Duodenal mucosa (tissue), 2 donors: ENCODE data around the gene DDX54.
"Not testable (repeated sequence)": the region's sequence is repeated elsewhere in the genome, so short reads cannot be mapped to it uniquely, and the experiment has no call there.

ENCODE experiments used
- H3K27ac ChIP-seq: one replicate; pipeline ENCODE4 v1.7.0; 2013; ENCODE audit warnings: low read depth, low read length
- H3K27me3 ChIP-seq, 2 donors: one replicate each; pipeline ENCODE4 v1.7.0; 2013; ENCODE audit warnings: low read length in 2 of 2, control low read depth in 1 of 2; ENCODE audit not compliant: insufficient read depth in 2 of 2, control insufficient read depth in 1 of 2
- H3K36me3 ChIP-seq, 2 donors: one replicate each; pipeline ENCODE4 v1.7.0; 2013; ENCODE audit warnings: low read length in 2 of 2, control low read depth in 1 of 2; ENCODE audit not compliant: insufficient read depth in 2 of 2, control insufficient read depth in 1 of 2
- H3K4me1 ChIP-seq, 2 donors: one replicate each; pipeline ENCODE4 v1.7.0; 2013; ENCODE audit warnings: low read length in 2 of 2, control low read depth in 1 of 2; ENCODE audit not compliant: insufficient read depth in 2 of 2, control insufficient read depth in 1 of 2
- H3K4me3 ChIP-seq, 2 donors: one replicate each; pipeline ENCODE4 v1.7.0; 2013; ENCODE audit warnings: low read length in 2 of 2, low read depth in 1 of 2
- H3K9ac ChIP-seq, 2 donors: one replicate each; pipeline ENCODE4 v1.7.0; 2013; ENCODE audit warnings: low read length in 2 of 2, low read depth in 1 of 2
- H3K9me3 ChIP-seq, 2 donors: one replicate each; pipeline ENCODE4 v1.7.0; 2013; ENCODE audit warnings: low read length in 2 of 2, control low read depth in 1 of 2; ENCODE audit not compliant: control insufficient read depth in 1 of 2

The DDX54 gene

DNA sequence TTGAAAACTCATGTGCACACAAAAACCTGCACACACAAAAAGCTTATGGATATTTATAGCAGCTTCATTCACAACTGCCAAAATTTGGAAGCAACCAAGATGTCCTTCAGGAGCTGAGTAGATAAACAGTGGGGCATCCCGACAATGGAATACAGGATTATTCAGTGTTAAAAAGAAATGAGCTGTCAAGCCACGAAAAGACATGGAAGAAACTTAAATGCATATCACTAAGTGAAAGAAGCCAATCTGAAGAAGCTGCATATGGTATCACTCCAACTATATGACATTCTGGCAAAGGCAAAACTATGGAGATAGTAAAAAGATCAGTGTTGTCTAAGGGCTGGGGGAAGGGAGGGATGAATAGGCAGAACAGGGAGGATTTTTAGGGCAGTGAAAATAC is 30.7 kb upstream of the DDX54 start:
- H3K9me3 ChIP-seq = no peaks in the 10 kb centered on the region
- no peak overlapping the region for H3K4me3 ChIP-seq
- H3K4me1 ChIP-seq = peaks cover 4 to 11% of the 10 kb centered on the region in 2 donors
- no peak overlapping the region for H3K27ac ChIP-seq
- H3K9ac ChIP-seq = no peak overlapping the region
- H3K27me3 ChIP-seq = no peaks in the 10 kb centered on the region
- H3K36me3 ChIP-seq = no peaks in the 10 kb centered on the region

DNA sequence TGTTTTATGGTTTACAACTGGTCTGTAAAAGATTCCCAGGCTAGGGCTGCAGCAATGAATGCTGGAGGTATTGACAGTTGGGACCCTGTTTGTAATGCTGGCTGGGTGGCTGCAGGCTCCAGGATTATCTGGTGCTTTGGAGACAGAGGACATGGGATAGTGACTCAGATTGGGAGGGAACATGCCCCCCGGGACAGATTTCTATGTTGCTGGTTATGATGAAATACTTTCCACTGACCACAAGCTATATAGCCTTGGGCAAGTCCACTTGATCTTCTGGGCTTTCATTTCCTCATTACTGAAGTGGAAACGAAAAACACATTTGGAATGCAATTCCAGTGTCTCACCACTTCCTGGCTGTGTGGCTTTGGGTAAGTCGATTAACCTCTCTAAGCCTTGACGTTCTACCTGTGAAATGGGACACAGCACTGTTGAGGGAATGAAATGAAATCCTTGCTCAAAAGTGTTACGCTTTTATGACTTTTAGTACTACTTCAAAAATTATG is 29.7 kb upstream of the DDX54 start:
- peaks cover 0 to 4% of the 10 kb centered on the region in 2 donors for H3K4me1 ChIP-seq
- H3K9me3 ChIP-seq = no peaks in the 10 kb centered on the region
- no peak overlapping the region for H3K4me3 ChIP-seq
- no peaks in the 10 kb centered on the region for H3K27me3 ChIP-seq
- no peak overlapping the region for H3K27ac ChIP-seq
- no peaks in the 10 kb centered on the region for H3K36me3 ChIP-seq
- H3K9ac ChIP-seq = no peak overlapping the region

DNA sequence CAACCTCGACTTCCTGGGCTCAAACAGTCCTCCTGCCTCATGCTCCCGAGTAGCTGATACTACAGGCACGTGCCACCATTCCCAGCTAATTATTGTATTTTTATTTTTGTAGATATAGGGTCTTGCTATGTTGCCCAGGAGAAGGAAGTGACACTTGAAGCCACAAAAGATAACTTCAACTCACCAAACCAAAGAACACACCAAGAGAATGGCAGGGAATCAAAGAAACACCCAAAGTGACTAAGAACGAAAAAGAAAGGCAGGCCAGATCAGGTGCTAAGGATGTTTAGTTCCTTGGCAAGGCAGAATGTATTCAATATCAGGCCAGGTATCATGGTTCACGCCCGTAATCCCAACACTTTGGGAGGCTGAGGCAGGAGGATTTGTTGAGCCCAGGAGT is 25.9 kb upstream of the DDX54 start:
- Histone ChIP-seq H3K4me1 (peaks cover 17 to 27% of the 10 kb centered on the region in 2 donors), H3K9me3 (no peaks in the 10 kb centered on the region), H3K27ac (no peak overlapping the region), H3K27me3 (no peaks in the 10 kb centered on the region), H3K9ac (no peak overlapping the region), H3K4me3 (no peak overlapping the region), H3K36me3 (no peaks in the 10 kb centered on the region)

DNA sequence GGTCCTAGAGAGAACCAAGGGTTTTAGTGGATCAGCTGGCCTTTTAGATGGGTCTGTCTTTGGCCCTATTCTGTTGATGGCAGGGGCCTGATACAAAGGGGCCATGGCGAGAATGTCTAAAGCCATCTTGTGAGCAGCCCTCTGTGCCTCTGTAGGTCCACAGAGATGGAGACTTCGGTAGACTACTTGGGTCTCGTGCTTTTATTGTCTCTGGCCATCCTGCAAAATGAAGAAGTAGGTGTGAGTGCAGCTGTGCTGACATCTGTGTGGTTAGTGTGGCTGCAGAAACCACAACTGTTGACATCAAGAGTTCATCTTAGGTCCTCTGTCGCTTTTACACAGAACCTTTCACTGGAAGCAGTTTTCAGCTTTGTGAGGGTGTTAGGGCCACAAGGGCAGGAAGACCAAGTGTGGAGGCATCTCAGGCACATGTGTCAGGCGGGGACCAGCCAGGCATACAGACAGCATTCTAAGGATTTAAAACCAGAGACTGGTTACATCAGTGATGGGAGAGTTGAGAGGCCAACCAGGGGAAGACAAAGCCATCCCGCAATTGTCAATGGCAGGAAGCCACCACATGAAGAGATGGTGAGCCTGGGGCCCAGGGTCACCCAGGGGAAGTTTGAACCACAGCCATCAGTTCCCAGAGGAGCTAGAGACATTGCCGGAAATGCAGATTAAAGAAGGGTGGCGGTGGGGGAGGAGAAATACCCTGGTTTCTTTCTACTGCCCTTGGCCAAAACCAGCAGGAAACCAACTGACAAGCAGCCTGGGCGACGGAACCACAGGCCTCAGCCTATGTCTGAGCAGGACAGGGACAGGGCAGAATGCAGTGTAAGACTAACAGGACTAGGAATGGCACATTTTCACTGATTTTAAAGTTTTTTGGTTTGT is 23.0 kb upstream of the DDX54 start:
- Histone ChIP-seq H3K27ac (no peak overlapping the region), H3K27me3 (no peaks in the 10 kb centered on the region), H3K4me3 (no peak overlapping the region), H3K36me3 (no peaks in the 10 kb centered on the region), H3K4me1 (peaks cover 17 to 29% of the 10 kb centered on the region in 2 donors), H3K9me3 (no peaks in the 10 kb centered on the region), H3K9ac (no peak overlapping the region)

DNA sequence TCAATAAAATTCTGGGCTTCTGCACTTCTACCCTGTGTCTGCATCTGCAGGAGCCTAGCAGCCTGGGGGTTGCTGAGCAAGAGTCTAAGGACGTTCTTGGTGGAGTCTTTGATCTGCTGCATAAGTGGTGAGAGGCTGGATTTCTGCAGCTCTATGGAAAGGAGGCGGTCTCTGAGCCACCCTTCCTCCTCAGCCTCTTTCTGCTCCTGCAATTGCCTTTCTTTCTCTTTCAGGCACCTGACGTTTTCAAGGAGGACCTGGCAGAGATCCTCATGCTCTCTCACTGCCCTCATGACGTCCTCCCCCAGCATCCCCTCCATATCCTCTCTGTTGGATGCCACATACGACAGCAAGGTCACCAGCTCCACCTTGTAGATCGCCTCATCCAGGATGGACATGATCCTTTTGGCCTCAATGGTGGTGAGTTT is 22.3 kb upstream of the DDX54 start:
- Histone ChIP-seq H3K27ac (no peak overlapping the region), H3K27me3 (no peaks in the 10 kb centered on the region), H3K4me3 (no peak overlapping the region), H3K9me3 (no peaks in the 10 kb centered on the region), H3K9ac (no peak overlapping the region), H3K4me1 (peaks cover 17 to 29% of the 10 kb centered on the region in 2 donors), H3K36me3 (no peaks in the 10 kb centered on the region)

DNA sequence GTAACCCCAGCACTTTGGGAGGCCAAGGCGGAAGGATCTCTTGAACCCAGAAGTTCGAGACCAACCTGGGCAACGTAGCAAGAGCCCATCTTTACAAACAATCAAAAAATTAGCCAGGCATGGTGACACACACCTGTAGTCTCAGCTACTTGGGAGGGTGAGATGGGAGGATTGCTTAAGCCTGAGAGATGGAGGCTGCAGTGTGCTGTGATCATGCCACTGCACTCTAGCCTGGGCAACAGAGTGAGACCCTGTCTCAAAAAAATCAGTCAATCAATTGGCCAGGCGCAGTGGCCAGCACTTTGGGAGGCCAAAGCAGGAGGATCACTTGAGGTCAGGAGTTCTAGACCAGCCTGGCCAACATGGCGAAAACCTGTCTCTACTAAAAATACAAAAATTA is 21.5 kb upstream of the DDX54 start:
- peaks cover 17 to 29% of the 10 kb centered on the region in 2 donors for H3K4me1 ChIP-seq
- H3K4me3 ChIP-seq, H3K27ac ChIP-seq, H3K9me3 ChIP-seq, H3K27me3 ChIP-seq, H3K36me3 ChIP-seq, H3K9ac ChIP-seq: not testable (repeated sequence)

DNA sequence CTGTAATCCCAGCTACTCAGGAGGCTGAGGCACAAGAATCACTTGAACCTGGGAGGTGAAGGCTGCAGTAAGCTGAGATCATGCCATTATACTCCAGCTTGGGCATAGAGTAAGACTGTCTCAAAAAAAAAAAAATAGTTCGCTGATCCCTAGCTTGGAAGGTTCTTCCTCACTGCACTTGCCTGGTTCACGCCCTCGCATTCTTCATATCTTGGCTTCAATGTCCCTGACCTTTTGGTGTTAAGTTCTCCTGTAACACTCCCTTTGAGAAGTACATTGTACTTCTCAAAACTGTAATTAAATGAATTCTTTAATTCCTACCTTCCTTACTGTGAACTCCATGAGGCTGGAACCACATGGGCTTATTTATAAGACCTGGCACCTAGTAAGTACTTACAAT is 19.5 kb upstream of the DDX54 start:
- Histone ChIP-seq H3K4me1 (peaks cover 17 to 29% of the 10 kb centered on the region in 2 donors), H3K4me3 (no peak overlapping the region), H3K36me3 (no peaks in the 10 kb centered on the region), H3K9me3 (no peaks in the 10 kb centered on the region), H3K27me3 (no peaks in the 10 kb centered on the region), H3K9ac (no peak overlapping the region), H3K27ac (no peak overlapping the region)

DNA sequence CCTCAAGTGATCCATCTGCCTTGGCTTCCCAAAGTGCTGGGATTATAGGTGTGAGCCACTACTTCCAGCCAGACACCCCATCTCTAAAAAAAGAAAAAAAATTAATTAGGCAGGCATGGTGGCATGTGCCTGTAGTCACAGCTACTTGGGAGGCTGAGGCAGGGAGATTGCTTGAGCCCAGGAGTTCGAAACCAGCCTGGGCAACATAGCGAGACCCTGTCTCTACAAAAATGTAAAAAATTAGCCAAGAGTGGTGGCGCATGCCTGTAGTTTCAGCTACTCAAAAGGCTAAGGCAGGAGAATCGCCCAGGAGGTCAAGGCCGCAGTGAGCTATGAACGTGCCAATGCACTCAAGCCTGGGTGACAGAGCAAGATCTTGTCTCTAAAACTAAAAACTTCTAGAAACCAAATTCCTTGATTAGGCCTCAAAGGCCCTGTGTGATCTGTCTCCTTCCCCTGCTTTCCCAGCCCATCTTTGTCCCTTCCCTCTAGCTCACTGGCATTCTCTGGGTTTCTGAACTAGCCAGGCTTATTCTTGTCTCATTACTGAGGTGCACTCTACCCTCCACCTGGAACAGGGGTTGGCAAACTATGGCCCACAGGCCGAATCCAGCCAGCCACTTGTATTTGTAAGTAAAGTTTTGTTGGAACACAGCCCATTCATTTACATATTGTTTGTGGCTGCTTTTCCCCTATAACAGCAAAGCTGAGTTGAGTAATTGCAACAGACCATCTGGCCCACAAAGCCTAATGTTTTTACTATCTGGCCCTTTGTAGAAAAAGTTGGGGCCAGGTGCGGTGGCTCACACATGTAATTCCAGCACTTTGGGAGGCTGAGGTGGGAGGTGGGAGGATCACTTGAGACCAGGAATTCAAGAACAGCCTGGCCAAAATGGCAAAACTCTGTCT is 18.8 kb upstream of the DDX54 start:
- Histone ChIP-seq H3K4me1 (peaks cover 16 to 22% of the 10 kb centered on the region in 2 donors), H3K4me3 (no peak overlapping the region), H3K27ac (no peak overlapping the region), H3K9me3 (no peaks in the 10 kb centered on the region), H3K36me3 (no peaks in the 10 kb centered on the region), H3K9ac (no peak overlapping the region), H3K27me3 (no peaks in the 10 kb centered on the region)

DNA sequence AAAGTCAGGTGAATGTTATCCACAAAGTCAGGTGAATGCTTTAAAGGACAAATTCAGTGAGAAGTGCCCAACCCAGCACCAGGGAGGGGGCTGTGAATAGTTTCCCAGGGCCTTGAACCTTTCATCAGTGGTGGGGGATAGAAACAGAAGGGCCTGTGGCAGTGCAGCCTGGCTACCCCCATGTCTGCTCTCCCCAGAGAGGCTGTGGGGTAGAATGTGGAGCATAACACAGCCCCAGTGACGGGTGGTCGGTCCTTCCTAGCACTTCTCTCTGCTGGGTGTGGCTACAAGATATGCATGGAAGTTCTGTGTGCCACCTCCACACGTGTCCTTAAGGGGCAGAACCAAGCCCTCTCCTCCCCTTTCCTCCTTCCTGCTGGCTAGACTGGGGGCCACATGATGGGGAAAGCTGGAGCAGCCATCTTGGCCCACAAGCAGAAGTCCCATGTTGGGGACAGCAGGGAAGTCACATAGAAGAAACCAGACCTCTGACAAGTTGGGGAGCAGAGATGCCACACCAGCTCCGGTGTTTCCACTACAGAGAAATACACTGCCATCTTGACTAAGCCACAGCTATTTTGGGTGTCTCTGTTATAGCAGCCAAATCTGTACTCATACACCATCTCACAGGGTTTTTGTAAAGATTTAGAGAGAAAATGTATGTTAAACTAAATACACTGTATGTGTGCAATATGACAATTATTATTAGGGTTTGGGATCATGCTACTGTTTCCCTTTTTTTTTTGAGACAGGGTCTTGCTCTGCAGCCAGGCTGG is 17.2 kb upstream of the DDX54 start:
- no peaks in the 10 kb centered on the region for H3K27me3 ChIP-seq
- no peak overlapping the region for H3K27ac ChIP-seq
- peaks cover under 1 to 7% of the 10 kb centered on the region in 2 donors for H3K4me1 ChIP-seq
- H3K4me3 ChIP-seq = no peak overlapping the region
- H3K9me3 ChIP-seq = no peaks in the 10 kb centered on the region
- no peak overlapping the region for H3K9ac ChIP-seq
- no peaks in the 10 kb centered on the region for H3K36me3 ChIP-seq
